ENCODE data around the gene EDARADD.

- TF ChIP-seq CTCF (IDR thresholded peaks at IDR 0.05 in 8 of 11, conservative IDR thresholded peaks at IDR 0.05 in 3 of 11) (no peak), POLR2AphosphoS5 (IDR thresholded peaks at IDR 0.05) (no peak)
Measured at GRCh38 chr1:236389253-236389652, 4.8 kb upstream of the EDARADD start.

All from spleen (tissue), 7 donors.